ENCODE results near the gene AKAP13. TPM values are rescaled to one million over a fixed set of nuclear protein-coding genes. Genes with fewer than 3 reads are reported as not detected.

The AKAP13 gene
- total RNA-seq, 1 experiment from 2014 or later, result 49.6 TPM

DNA sequence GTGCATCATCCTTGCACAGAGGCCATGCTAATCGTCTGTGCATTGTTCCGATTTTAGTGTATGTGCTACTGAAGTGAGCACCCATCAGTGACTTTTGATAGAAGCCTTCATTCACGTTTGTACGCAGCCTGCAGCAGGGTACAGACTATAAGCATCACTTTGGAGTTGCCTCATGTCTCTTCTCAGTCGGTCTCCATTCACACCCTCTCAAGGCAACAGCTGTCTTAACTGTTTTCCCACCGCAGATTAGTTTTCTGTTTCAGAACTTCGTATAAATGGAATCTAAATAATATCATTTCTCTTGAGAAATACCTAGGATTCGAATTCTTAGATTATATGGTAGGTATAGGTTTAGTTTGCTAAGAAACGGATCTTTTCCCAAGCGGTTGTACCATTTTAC lies 271.1 kb downstream of the AKAP13 start:
- ChIA-PET POLR2A (no interaction called here), CTCF (no interaction called here)
- no peaks in the 10 kb centered on the region for H3K36me3 ChIP-seq (ENCODE audit: control insufficient read depth, insufficient read depth, low read length)
- peaks cover 8% of the 10 kb centered on the region for H3K4me1 ChIP-seq
- no peak for DNase-seq
- TF ChIP-seq, protein P1, sequence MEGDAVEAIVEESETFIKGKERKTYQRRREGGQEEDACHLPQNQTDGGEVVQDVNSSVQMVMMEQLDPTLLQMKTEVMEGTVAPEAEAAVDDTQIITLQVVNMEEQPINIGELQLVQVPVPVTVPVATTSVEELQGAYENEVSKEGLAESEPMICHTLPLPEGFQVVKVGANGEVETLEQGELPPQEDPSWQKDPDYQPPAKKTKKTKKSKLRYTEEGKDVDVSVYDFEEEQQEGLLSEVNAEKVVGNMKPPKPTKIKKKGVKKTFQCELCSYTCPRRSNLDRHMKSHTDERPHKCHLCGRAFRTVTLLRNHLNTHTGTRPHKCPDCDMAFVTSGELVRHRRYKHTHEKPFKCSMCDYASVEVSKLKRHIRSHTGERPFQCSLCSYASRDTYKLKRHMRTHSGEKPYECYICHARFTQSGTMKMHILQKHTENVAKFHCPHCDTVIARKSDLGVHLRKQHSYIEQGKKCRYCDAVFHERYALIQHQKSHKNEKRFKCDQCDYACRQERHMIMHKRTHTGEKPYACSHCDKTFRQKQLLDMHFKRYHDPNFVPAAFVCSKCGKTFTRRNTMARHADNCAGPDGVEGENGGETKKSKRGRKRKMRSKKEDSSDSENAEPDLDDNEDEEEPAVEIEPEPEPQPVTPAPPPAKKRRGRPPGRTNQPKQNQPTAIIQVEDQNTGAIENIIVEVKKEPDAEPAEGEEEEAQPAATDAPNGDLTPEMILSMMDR (IDR thresholded peaks at IDR 0.05; ENCODE audit: insufficient read depth in 1 of 2, low read depth in 1 of 2, low read length in 1 of 2, severe bottlenecking in 1 of 2, unreplicated experiment in 1 of 2), result no peak
- Mint-ChIP-seq H3K36me3 (ENCODE audit: insufficient read depth, unreplicated experiment) (peaks cover 5% of the 10 kb centered on the region), H3K4me1 (ENCODE audit: low read depth, unreplicated experiment) (peaks cover 6% of the 10 kb centered on the region), H3K27ac (ENCODE audit: unreplicated experiment) (no peak overlapping the region), H3K27me3 (ENCODE audit: insufficient read depth, unreplicated experiment) (no peaks in the 10 kb centered on the region), H3K9me3 (ENCODE audit: unreplicated experiment) (no peaks in the 10 kb centered on the region), H3K4me3 (ENCODE audit: unreplicated experiment) (no peak overlapping the region)
- intact Hi-C loops (cut with micrococcal nuclease; ENCODE audit: unreplicated experiment), result no loop called here
- H3K4me3 ChIP-seq (ENCODE audit: low read depth, low read length), result no peak overlapping the region
- no peaks in the 10 kb centered on the region for H3K27me3 ChIP-seq (replicated peaks; ENCODE audit: control insufficient read depth, insufficient read depth, low read length)
- no peaks in the 10 kb centered on the region for H3K9me3 ChIP-seq
- no TSS peak for BruUV-seq (replicated peaks)

DNA sequence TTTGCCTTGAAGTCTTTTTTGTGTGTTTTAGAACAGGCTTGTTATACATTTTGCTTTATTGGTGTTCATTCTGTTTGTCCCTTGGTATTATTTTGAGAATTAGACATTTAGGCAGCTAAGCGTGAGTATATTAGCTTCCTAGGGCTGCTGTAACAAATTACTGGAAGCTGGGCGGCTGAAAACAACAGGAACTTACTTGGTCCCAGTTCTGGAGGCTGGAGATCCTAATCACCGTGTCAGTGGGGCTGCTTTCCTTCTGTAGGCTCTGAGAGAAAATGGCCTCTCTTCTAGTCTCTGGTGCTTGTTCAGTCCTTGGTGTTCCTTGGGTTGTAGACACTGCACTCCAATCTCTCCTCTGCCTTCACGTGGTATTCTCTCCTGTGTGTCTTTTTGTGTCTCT lies 272.1 kb downstream of the AKAP13 start:
- Histone ChIP-seq H3K4me3 (ENCODE audit: low read depth, low read length) (no peak overlapping the region), H3K27me3 (replicated peaks; ENCODE audit: control insufficient read depth, insufficient read depth, low read length) (no peaks in the 10 kb centered on the region), H3K36me3 (ENCODE audit: control insufficient read depth, insufficient read depth, low read length) (no peaks in the 10 kb centered on the region), H3K9me3 (no peaks in the 10 kb centered on the region), H3K4me1 (peaks cover 8% of the 10 kb centered on the region)
- Mint-ChIP-seq H3K27me3 (ENCODE audit: insufficient read depth, unreplicated experiment) (no peaks in the 10 kb centered on the region), H3K36me3 (ENCODE audit: insufficient read depth, unreplicated experiment) (no peaks in the 10 kb centered on the region), H3K4me3 (ENCODE audit: unreplicated experiment) (no peak overlapping the region), H3K4me1 (ENCODE audit: low read depth, unreplicated experiment) (peaks cover 6% of the 10 kb centered on the region), H3K9me3 (ENCODE audit: unreplicated experiment) (no peaks in the 10 kb centered on the region), H3K27ac (ENCODE audit: unreplicated experiment) (no peak overlapping the region)
- CTCF ChIA-PET, result no interaction called here
- no peak for DNase-seq
- intact Hi-C loops (cut with micrococcal nuclease; ENCODE audit: unreplicated experiment), result no loop called here
- no TSS peak for BruUV-seq (replicated peaks)
- TF ChIP-seq, protein P1 (IDR thresholded peaks at IDR 0.05; ENCODE audit: insufficient read depth in 1 of 2, low read depth in 1 of 2, low read length in 1 of 2, severe bottlenecking in 1 of 2, unreplicated experiment in 1 of 2), result no peak
- POLR2A ChIA-PET, result no interaction called here

DNA sequence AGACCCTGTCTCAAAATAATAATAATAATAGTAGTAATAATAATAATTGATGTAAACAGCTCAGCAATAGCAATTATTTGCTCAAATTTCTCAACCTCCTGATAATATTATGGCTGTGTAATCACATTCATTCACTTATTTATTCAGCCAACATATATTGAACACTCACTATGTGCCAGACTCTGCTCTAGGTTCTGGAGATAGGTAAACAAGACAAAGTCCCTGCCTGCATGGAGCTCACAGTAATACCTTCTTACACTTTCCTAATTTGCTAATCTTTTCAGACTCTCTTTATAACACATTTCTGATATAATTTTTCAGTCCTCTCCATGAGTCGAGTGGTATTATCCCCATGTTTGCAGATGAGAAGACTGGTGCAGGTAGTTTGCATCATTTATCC lies 276.7 kb downstream of the AKAP13 start:
- POLR2A ChIA-PET, result no interaction called here
- CTCF ChIA-PET, result no interaction called here
- BruUV-seq (replicated peaks), result no TSS peak

More for the DNA sequence above, 276.7 kb downstream of the AKAP13 start:
- DNase-seq, result no peak
- Histone ChIP-seq H3K9me3 (no peaks in the 10 kb centered on the region), H3K36me3 (ENCODE audit: control insufficient read depth, insufficient read depth, low read length) (no peaks in the 10 kb centered on the region), H3K4me3 (ENCODE audit: low read depth, low read length) (no peak overlapping the region), H3K4me1 (no peaks in the 10 kb centered on the region), H3K27me3 (replicated peaks; ENCODE audit: control insufficient read depth, insufficient read depth, low read length) (no peaks in the 10 kb centered on the region)
- Mint-ChIP-seq H3K4me3 (ENCODE audit: unreplicated experiment) (no peak overlapping the region), H3K4me1 (ENCODE audit: low read depth, unreplicated experiment) (no peaks in the 10 kb centered on the region), H3K9me3 (ENCODE audit: unreplicated experiment) (no peaks in the 10 kb centered on the region), H3K27ac (ENCODE audit: unreplicated experiment) (no peak overlapping the region), H3K27me3 (ENCODE audit: insufficient read depth, unreplicated experiment) (no peaks in the 10 kb centered on the region), H3K36me3 (ENCODE audit: insufficient read depth, unreplicated experiment) (peaks cover 16% of the 10 kb centered on the region)
- intact Hi-C loops (cut with micrococcal nuclease; ENCODE audit: unreplicated experiment), result no loop called here
- TF ChIP-seq, protein P1 (IDR thresholded peaks at IDR 0.05; ENCODE audit: insufficient read depth in 1 of 2, low read depth in 1 of 2, low read length in 1 of 2, severe bottlenecking in 1 of 2, unreplicated experiment in 1 of 2), result no peak
